Mammary epithelial cell (primary cell): Measurements from ENCODE around the gene CAPS2.

Experiments
- EZH2 ChIP-seq: IDR thresholded peaks from 2 replicates; pipeline ENCODE4 v1.6.1; 2012; ENCODE audit warnings: low read length, inconsistent platforms, borderline replicate concordance
- TF ChIP-seq, protein P1 (sequence below), 2 donors: IDR thresholded peaks in 1 of 2; conservative IDR thresholded peaks in 1 of 2; 2 replicates each; pipeline ENCODE4 v1.5.1; 2011 to 2012; ENCODE audit warnings: inconsistent platforms in 2 of 2, low read length in 2 of 2, mild to moderate bottlenecking in 2 of 2, control low read depth in 1 of 2, low read depth in 1 of 2; ENCODE audit not compliant: insufficient read depth in 1 of 2; ENCODE audit errors: extremely low read depth in 1 of 2

DNA sequence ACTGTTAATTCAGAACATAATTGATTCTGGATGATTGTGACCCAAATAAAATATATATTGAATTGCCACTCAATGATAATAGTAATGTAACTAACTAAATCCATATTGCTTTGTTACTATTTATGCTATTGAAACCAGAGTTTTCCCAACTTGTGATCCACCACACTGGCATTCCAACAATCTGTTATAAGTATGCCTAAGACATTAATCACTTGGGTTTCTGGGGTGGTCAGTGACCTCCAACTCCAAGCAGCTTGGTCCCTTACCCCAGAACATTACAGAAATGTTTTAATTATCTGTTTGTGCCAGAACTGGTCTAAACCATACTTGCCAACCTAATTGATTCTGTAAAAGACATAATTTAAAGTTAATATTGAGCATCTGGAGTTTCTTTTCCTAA, 14.6 kb downstream of the CAPS2 start:
- TF ChIP-seq, protein P1, sequence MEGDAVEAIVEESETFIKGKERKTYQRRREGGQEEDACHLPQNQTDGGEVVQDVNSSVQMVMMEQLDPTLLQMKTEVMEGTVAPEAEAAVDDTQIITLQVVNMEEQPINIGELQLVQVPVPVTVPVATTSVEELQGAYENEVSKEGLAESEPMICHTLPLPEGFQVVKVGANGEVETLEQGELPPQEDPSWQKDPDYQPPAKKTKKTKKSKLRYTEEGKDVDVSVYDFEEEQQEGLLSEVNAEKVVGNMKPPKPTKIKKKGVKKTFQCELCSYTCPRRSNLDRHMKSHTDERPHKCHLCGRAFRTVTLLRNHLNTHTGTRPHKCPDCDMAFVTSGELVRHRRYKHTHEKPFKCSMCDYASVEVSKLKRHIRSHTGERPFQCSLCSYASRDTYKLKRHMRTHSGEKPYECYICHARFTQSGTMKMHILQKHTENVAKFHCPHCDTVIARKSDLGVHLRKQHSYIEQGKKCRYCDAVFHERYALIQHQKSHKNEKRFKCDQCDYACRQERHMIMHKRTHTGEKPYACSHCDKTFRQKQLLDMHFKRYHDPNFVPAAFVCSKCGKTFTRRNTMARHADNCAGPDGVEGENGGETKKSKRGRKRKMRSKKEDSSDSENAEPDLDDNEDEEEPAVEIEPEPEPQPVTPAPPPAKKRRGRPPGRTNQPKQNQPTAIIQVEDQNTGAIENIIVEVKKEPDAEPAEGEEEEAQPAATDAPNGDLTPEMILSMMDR (conservative IDR thresholded peaks at IDR 0.05 in 1 of 2, IDR thresholded peaks at IDR 0.05 in 1 of 2; ENCODE audit: extremely low read depth in 1 of 2, insufficient read depth in 1 of 2, low read depth in 1 of 2, low read length in 2 of 2) = no peak
- TF ChIP-seq EZH2 = no peak
